Right renal cortex interstitium (tissue), 3 donors: ENCODE data around the gene TLE1. TPM values are rescaled to one million over a fixed set of nuclear protein-coding genes. Genes with fewer than 3 reads are reported as not detected.

Source experiments
- polyA plus RNA-seq, 3 donors: library from polyadenylated mRNA; unstranded; fragments of 120-200 nt; gene quantifications; one replicate each; pipeline ENCODE4 v1.2.1, GENCODE V29; 2013; ENCODE audit not compliant: insufficient read length in 3 of 3

Gene TLE1
- polyA plus RNA-seq, 3 donors = 64.8 to 69.2 (median 65.4) TPM

Other genes with a start within 250 kb of the TLE1 start
- gene SPATA31D4, start 238.9 kb upstream of the TLE1 start, polyA plus RNA-seq = not detected